Endothelial cell of umbilical vein (primary cell): ENCODE results near the gene DVL1. TPM values are rescaled to one million over a fixed set of nuclear protein-coding genes. Genes with fewer than 3 reads are reported as not detected.

Source experiments
- BruUV-seq: library from RNA; stranded (reverse); fragments of 400-500 nt; replicated peaks from 2 replicates; lab custom pipeline; 2021; lab: Mats Ljungman, UMichigan
- CTCF ChIA-PET: fragments of 300-600, 350-600 bp; sonication (Branson Sonifier 250); formaldehyde crosslinking; loops from one replicate; lab custom pipeline; 2021; ENCODE audit warnings: antibody characterized with exemption, inconsistent platforms; lab: Charles Lee
- POLR2A ChIA-PET: fragments of 300-600, 350-600 bp; sonication (Branson Sonifier 250); formaldehyde crosslinking; loops from one replicate; lab custom pipeline; 2021; ENCODE audit warnings: antibody characterized with exemption, inconsistent platforms; lab: Charles Lee
- DNase-seq: peaks from one replicate; pipeline ENCODE4 v3.0.0-alpha.2; 2011; ENCODE audit warnings: low read depth, low spot score
- FAIRE-seq: peaks from 2 replicates; lab custom pipeline; 2011; peaks lifted over from hg19 to GRCh38; lab: Jason Lieb, UNC
- H2AFZ ChIP-seq: 2 replicates; pipeline ENCODE4 v1.6.0; 2012; ENCODE audit warnings: low read depth, low read length, control low read depth, inconsistent platforms
- H3K27ac ChIP-seq: 2 replicates; pipeline ENCODE4 v1.5.1; 2011; ENCODE audit warnings: low read depth, mild to moderate bottlenecking, control low read depth, low read length, moderate library complexity; ENCODE audit not compliant: insufficient read depth
- H3K27me3 ChIP-seq, 2 experiments: 2 replicates each; pipeline versions ENCODE4 v1.6.0 to v1.6.1; 2011; ENCODE audit warnings: low read length in 2 of 2, mixed read lengths in 1 of 2; ENCODE audit not compliant: control insufficient read depth in 2 of 2, insufficient read depth in 2 of 2
- H3K36me3 ChIP-seq, 2 experiments: 2 replicates in 1 of 2; 3 replicates in 1 of 2; pipeline ENCODE4 v1.5.1; 2011; ENCODE audit warnings: low read length in 2 of 2, mild to moderate bottlenecking in 1 of 2, moderate library complexity in 1 of 2; ENCODE audit not compliant: control insufficient read depth in 2 of 2, insufficient read depth in 2 of 2; ENCODE audit errors: extremely low read depth in 1 of 2
- H3K4me1 ChIP-seq: 3 replicates; pipeline ENCODE4 v1.5.1; 2011; ENCODE audit warnings: mild to moderate bottlenecking, low read length; ENCODE audit not compliant: control insufficient read depth, insufficient read depth; ENCODE audit errors: extremely low read depth
- H3K4me2 ChIP-seq: 2 replicates; pipeline ENCODE4 v1.6.1; 2011; ENCODE audit warnings: low read length, control low read depth, mixed read lengths; ENCODE audit not compliant: insufficient read depth
- H3K4me3 ChIP-seq, 3 experiments: fragments of 200-600 bp in 1 of 3; sonication (generic), shearing (Covaris generic) in 1 of 3; replicated peaks in 1 of 3; 2 replicates each; pipeline ENCODE4 v1.5.1; 2011 to 2016; ENCODE audit warnings: control low read depth in 3 of 3, low read length in 3 of 3, mild to moderate bottlenecking in 2 of 3, inconsistent platforms in 1 of 3, low read depth in 1 of 3, moderate library complexity in 1 of 3; ENCODE audit not compliant: insufficient read depth in 1 of 3
- H3K79me2 ChIP-seq: 2 replicates; pipeline ENCODE4 v1.6.0; 2012; ENCODE audit warnings: low read length, inconsistent platforms; ENCODE audit not compliant: control insufficient read depth, insufficient read depth
- H3K9ac ChIP-seq: replicated peaks from 2 replicates; pipeline ENCODE3; 2011; ENCODE audit warnings: low read length, control low read depth; ENCODE audit not compliant: insufficient read depth; ENCODE audit errors: extremely low read depth
- H3K9me1 ChIP-seq: replicated peaks from 3 replicates; pipeline ENCODE4 v1.6.0; 2011; ENCODE audit warnings: mild to moderate bottlenecking, low read length; ENCODE audit not compliant: control insufficient read depth, insufficient read depth; ENCODE audit errors: extremely low read depth
- H3K9me3 ChIP-seq: replicated peaks from 2 replicates; pipeline ENCODE4 v1.5.1; 2012; ENCODE audit warnings: low read length, inconsistent platforms; ENCODE audit not compliant: control insufficient read depth, insufficient read depth
- H4K20me1 ChIP-seq: replicated peaks from 2 replicates; pipeline ENCODE3; 2011; ENCODE audit warnings: mild to moderate bottlenecking, low read length; ENCODE audit not compliant: control insufficient read depth, insufficient read depth; ENCODE audit errors: extremely low read depth
- CTCF ChIP-seq, 2 donors: IDR thresholded peaks; 1 replicate in 1 of 2; 2 replicates in 1 of 2; pipeline ENCODE4 v1.5.1; 2011; ENCODE audit warnings: low read length in 2 of 2, mild to moderate bottlenecking in 2 of 2, moderate library complexity in 2 of 2, control low read depth in 1 of 2, inconsistent platforms in 1 of 2, low read depth in 1 of 2; ENCODE audit not compliant: insufficient read depth in 1 of 2; ENCODE audit errors: extremely low read depth in 1 of 2
- EZH2 ChIP-seq: IDR thresholded peaks from 2 replicates; pipeline ENCODE4 v1.6.1; 2012; ENCODE audit warnings: borderline replicate concordance, low read depth, mild to moderate bottlenecking, moderate library complexity, low read length, inconsistent platforms; ENCODE audit not compliant: severe bottlenecking
- FOS ChIP-seq: IDR thresholded peaks from 2 replicates; pipeline ENCODE4 v1.6.1; 2011; ENCODE audit warnings: mild to moderate bottlenecking, low read length, moderate library complexity, borderline replicate concordance; ENCODE audit not compliant: insufficient read depth
- GATA2 ChIP-seq: IDR thresholded peaks from 2 replicates; pipeline ENCODE4 v1.7.0; 2011; ENCODE audit warnings: low read depth, mild to moderate bottlenecking, moderate library complexity, mixed read lengths, low read length; ENCODE audit not compliant: insufficient read length, insufficient read depth
- JUN ChIP-seq: IDR thresholded peaks from 2 replicates; pipeline ENCODE4 v1.6.1; 2011; ENCODE audit warnings: borderline replicate concordance, low read depth; ENCODE audit not compliant: insufficient read length, insufficient read depth
- MAX ChIP-seq: IDR thresholded peaks from 2 replicates; pipeline ENCODE4 v1.6.1; 2011; ENCODE audit not compliant: insufficient read depth, insufficient read length
- MYC ChIP-seq: IDR thresholded peaks from one replicate; pipeline ENCODE4 v1.6.1; 2011; ENCODE audit warnings: mild to moderate bottlenecking, low read depth, low read length
- POLR2A ChIP-seq: IDR thresholded peaks from 2 replicates; pipeline ENCODE4 v1.6.1; 2012; ENCODE audit warnings: low read depth, mild to moderate bottlenecking, control low read depth, low read length
- POLR2AphosphoS5 ChIP-seq: IDR thresholded peaks from 2 replicates; pipeline ENCODE4 v1.6.1; 2012; ENCODE audit warnings: low read depth, mild to moderate bottlenecking, control low read depth, low read length, moderate library complexity; ENCODE audit not compliant: insufficient read depth
- dilution Hi-C: fragments of 300-500 bp; cut with MboI; formaldehyde crosslinking; loops from one replicate; pipeline ENCODE4 v1.15.0; 2019; ENCODE audit warnings: low sequenced_read_pairs; ENCODE audit not compliant: extremely low pct_ligation_motif_present
- intact Hi-C: fragments of 100-400 bp; cut with micrococcal nuclease; formaldehyde crosslinking; loops from one replicate; pipeline ENCODE4 v1.10.0; 2022
- polyA plus RNA-seq, 4 experiments: library from polyadenylated mRNA; depleted of rRNA in 3 of 4; stranded (reverse) in 3 of 4; unstranded in 1 of 4; fragments of >200 nt; gene quantifications; 2 replicates each; pipeline versions ENCODE4 v1.2.1 to v1.2.3, GENCODE V29; 2011 to 2012; ENCODE audit warnings: missing spikeins in 1 of 4
- total RNA-seq: library from RNA; stranded (reverse); gene quantifications from 2 replicates; pipeline ENCODE4 v1.2.3, GENCODE V29; 2021

The DVL1 gene
- total and polyA plus RNA-seq, 2 donors (not counting 3 experiments of a cell fraction or from before 2014, with no cell fraction given) = 26.8 to 36.5 TPM

- peaks cover 21% of the 10 kb centered on the region for H3K79me2 ChIP-seq
Measured at GRCh38 chr1:1342584-1343115, 6.6 kb downstream of the DVL1 start.

More at GRCh38 chr1:1342584-1343115, 6.6 kb downstream of the DVL1 start:
- Histone ChIP-seq H3K4me1 (peaks cover 2% of the 10 kb centered on the region), H4K20me1 (no peaks in the 10 kb centered on the region), H3K27me3 (no peaks in the 10 kb centered on the region), H3K36me3 (peaks cover 0 to 17% of the 10 kb centered on the region in 2 experiments), H3K4me3 (no peak overlapping the region), H3K9ac (no peak overlapping the region), H3K9me1 (no peaks in the 10 kb centered on the region), H3K27ac (no peak overlapping the region), H3K4me2 (no peak overlapping the region), H2AFZ (no peak overlapping the region), H3K9me3 (no peaks in the 10 kb centered on the region)
- no peak for FAIRE-seq
- DNase-seq = no peak
- CTCF ChIA-PET = no interaction called here
- POLR2A ChIA-PET = no interaction called here
- TF ChIP-seq EZH2 = no peak
- TF ChIP-seq CTCF (IDR thresholded peaks at IDR 0.05; ENCODE audit: extremely low read depth in 1 of 2, insufficient read depth in 1 of 2, low read depth in 1 of 2, low read length in 2 of 2) = no peak
- no peak for TF ChIP-seq POLR2A
- no peak for TF ChIP-seq MYC
- no peak for TF ChIP-seq GATA2
- TF ChIP-seq JUN = no peak
- no peak for TF ChIP-seq POLR2AphosphoS5
- no peak for TF ChIP-seq MAX
- no peak for TF ChIP-seq FOS
- dilution Hi-C loops = no loop called here
- no TSS peak for BruUV-seq
- intact Hi-C loops = no loop called here
